ENCODE results near the gene KRTAP4-6. TPM values are rescaled to one million over a fixed set of nuclear protein-coding genes. Genes with fewer than 3 reads are reported as not detected.

The KRTAP4-6 gene
- total and polyA plus RNA-seq, 2 of the 13 experiments (the other 11 are each of a cell fraction or from before 2014, with no cell fraction given): not detected

DNA sequence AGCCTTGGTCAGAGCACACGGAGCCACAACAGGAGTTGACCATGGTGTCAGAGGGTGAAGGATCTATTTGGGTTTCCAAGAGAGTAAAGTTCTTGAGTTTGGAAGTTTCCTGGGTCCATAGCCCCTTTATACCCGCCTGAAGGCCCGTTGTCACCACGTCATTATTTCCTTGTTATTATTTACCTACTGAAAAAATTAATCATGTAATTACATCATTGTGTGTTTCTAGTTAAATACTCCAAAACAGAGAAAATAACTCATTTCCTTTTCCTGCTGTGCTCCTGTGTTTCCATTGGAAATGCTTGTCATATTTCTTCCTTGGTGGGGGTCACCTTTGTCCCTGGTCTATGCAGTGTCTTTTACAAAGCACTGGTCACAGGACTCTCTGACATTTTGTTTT is 42.3 kb downstream of the KRTAP4-6 start, which contains the start of gene KRTAP4-8:
KRTAP4-8 (minus strand) TSS at position 101 of the 400 bp plus-strand sequence; CDS start at position 43, 58 bp downstream.
- Histone ChIP-seq H3K36me3 (replicated peaks in 1 of 2; ENCODE audit: control insufficient read depth in 1 of 2, insufficient read depth in 2 of 2, low read length in 2 of 2) (no peaks in the 10 kb centered on the region), H4K20me1 (ENCODE audit: insufficient read depth, low read length) (no peaks in the 10 kb centered on the region), H3K9me3 (ENCODE audit: low read length) (no peaks in the 10 kb centered on the region), H3K27ac (ENCODE audit: extremely low read length, insufficient read depth, low read length) (no peak within 1 kb of the TSS), H3K4me1 (ENCODE audit: insufficient read depth, low read length) (no peaks in the 10 kb centered on the region), H3K4me2 (ENCODE audit: low read depth, low read length) (no peak within 1 kb of the TSS), H2AFZ (ENCODE audit: low read length) (no peak within 1 kb of the TSS), H3K79me2 (ENCODE audit: insufficient read depth, low read length) (no peaks in the 10 kb centered on the region), H3K9ac (ENCODE audit: insufficient read depth, low read depth, low read length) (no peak within 1 kb of the TSS), H3K4me3 (replicated peaks in 1 of 3; ENCODE audit: insufficient read depth in 1 of 3, low read depth in 2 of 3, low read length in 3 of 3) (no peak within 1 kb of the TSS), H3K27me3 (ENCODE audit: control insufficient read depth in 1 of 2, insufficient read depth in 2 of 2, low read length in 2 of 2) (peaks cover 0 to 11% of the 10 kb centered on the region in 2 experiments; a peak in 2 of 5 replicates)
- no peak for TF ChIP-seq PITX1 (CRISPR knock-in tag; IDR thresholded peaks at IDR 0.05)
- no peak for TF ChIP-seq ZNF850 (CRISPR knock-in tag; conservative IDR thresholded peaks at IDR 0.05)
- no peak for TF ChIP-seq ZNF274 (CRISPR knock-in tag; IDR thresholded peaks at IDR 0.05)
- TF ChIP-seq MATR3 (CRISPR knock-in tag; IDR thresholded peaks at IDR 0.05): no peak
- TF ChIP-seq THYN1 (CRISPR knock-in tag; IDR thresholded peaks at IDR 0.05; ENCODE audit: borderline replicate concordance, low read depth): no peak
- TF ChIP-seq, protein P1, sequence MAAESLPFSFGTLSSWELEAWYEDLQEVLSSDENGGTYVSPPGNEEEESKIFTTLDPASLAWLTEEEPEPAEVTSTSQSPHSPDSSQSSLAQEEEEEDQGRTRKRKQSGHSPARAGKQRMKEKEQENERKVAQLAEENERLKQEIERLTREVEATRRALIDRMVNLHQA (CRISPR knock-in tag; IDR thresholded peaks at IDR 0.05): no peak
- TF ChIP-seq, protein P2, sequence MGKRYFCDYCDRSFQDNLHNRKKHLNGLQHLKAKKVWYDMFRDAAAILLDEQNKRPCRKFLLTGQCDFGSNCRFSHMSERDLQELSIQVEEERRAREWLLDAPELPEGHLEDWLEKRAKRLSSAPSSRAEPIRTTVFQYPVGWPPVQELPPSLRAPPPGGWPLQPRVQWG (CRISPR knock-in tag; IDR thresholded peaks at IDR 0.05; ENCODE audit: borderline replicate concordance, low read depth): no peak
- TF ChIP-seq ZNF572 (CRISPR knock-in tag; IDR thresholded peaks at IDR 0.05): no peak
- TF ChIP-seq, protein P3, sequence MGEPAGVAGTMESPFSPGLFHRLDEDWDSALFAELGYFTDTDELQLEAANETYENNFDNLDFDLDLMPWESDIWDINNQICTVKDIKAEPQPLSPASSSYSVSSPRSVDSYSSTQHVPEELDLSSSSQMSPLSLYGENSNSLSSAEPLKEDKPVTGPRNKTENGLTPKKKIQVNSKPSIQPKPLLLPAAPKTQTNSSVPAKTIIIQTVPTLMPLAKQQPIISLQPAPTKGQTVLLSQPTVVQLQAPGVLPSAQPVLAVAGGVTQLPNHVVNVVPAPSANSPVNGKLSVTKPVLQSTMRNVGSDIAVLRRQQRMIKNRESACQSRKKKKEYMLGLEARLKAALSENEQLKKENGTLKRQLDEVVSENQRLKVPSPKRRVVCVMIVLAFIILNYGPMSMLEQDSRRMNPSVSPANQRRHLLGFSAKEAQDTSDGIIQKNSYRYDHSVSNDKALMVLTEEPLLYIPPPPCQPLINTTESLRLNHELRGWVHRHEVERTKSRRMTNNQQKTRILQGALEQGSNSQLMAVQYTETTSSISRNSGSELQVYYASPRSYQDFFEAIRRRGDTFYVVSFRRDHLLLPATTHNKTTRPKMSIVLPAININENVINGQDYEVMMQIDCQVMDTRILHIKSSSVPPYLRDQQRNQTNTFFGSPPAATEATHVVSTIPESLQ (CRISPR knock-in tag; conservative IDR thresholded peaks at IDR 0.05): no peak
- TF ChIP-seq HOXD1 (CRISPR knock-in tag; IDR thresholded peaks at IDR 0.05): no peak
- TF ChIP-seq ZNF75D (CRISPR knock-in tag; IDR thresholded peaks at IDR 0.05; ENCODE audit: borderline replicate concordance): no peak
- TF ChIP-seq ZNF616 (CRISPR knock-in tag; IDR thresholded peaks at IDR 0.05; ENCODE audit: low read depth): no peak
- TF ChIP-seq SKI (IDR thresholded peaks at IDR 0.05; ENCODE audit: partially characterized antibody): no peak
- TF ChIP-seq HDAC1 (CRISPR knock-in tag; IDR thresholded peaks at IDR 0.05): no peak
- no peak for TF ChIP-seq MBNL3 (CRISPR knock-in tag; conservative IDR thresholded peaks at IDR 0.05)
- no peak for TF ChIP-seq PTBP1 (IDR thresholded peaks at IDR 0.05; ENCODE audit: low read depth, low read length, poor library complexity, severe bottlenecking)
- no peak for TF ChIP-seq MIXL1 (CRISPR knock-in tag; IDR thresholded peaks at IDR 0.05)
- TF ChIP-seq NFRKB (IDR thresholded peaks at IDR 0.05): no peak
- no peak for TF ChIP-seq YY1 (IDR thresholded peaks at IDR 0.05; ENCODE audit: insufficient read depth, insufficient replicate concordance, low read depth, low read length)
- intact Hi-C loops (cut with micrococcal nuclease; ENCODE audit: unreplicated experiment) (no loop called here), in situ Hi-C loops (cut with HindIII; ENCODE audit: extremely low pct_ligation_motif_present, low pct_unique_long_range_greater_than_20kb) (no loop called here)
- ChIA-PET CTCF (ENCODE audit: low intra/inter-chr PET ratio, low total read pairs) (no interaction called here), POLR2A (no interaction called here)
- BruUV-seq (replicated peaks): no TSS peak
- no peak for FAIRE-seq
- no peak for DNase-seq (ENCODE audit: low spot score)
- 6% methylated on average over 4 of the region's 4 CpGs for WGBS (ENCODE audit: low lambda C conversion rate)
- ATAC-seq: no peak
